Vagina (tissue), 2 donors: ENCODE measurements around the gene KRTAP12-3. TPM values are rescaled to one million over a fixed set of nuclear protein-coding genes. Genes with fewer than 3 reads are reported as not detected.

Source experiments
- DNase-seq, 2 donors: peaks; one replicate each; pipeline ENCODE4 v3.0.0-alpha.2; 2017; ENCODE audit errors: extremely low spot score in 2 of 2
- H3K27ac ChIP-seq: fragments of 200-600 bp; sonication (generic); one replicate; pipeline ENCODE4 v1.5.1; 2019
- H3K27me3 ChIP-seq: fragments of 200-600 bp; sonication (generic); one replicate; pipeline ENCODE4 v1.5.1; 2019
- H3K36me3 ChIP-seq, 2 donors: fragments of 200-600 bp; sonication (generic); one replicate each; pipeline ENCODE4 v1.5.1; 2017 to 2019
- H3K4me1 ChIP-seq: fragments of 200-600 bp; sonication (generic); one replicate; pipeline ENCODE4 v1.5.1; 2019
- H3K4me3 ChIP-seq, 2 donors: fragments of 200-600 bp; sonication (generic); 1 replicate in 1 of 2; 2 replicates in 1 of 2; pipeline ENCODE4 v1.5.1; 2016 to 2019
- H3K9me3 ChIP-seq: fragments of 200-600 bp; sonication (generic); one replicate; pipeline ENCODE4 v1.5.1; 2019
- CTCF ChIP-seq, 3 experiments: fragments of 450-650 bp in 2 of 3; fragments of 200-600 bp in 1 of 3; sonication (generic) in 1 of 3; IDR thresholded peaks; one replicate each; pipeline ENCODE4 v1.5.1; 2017 to 2019; ENCODE audit warnings: antibody characterized with exemption in 3 of 3, mild to moderate bottlenecking in 2 of 3, moderate library complexity in 2 of 3
- POLR2A ChIP-seq, 2 donors: fragments of 450-650 bp; IDR thresholded peaks; one replicate each; pipeline ENCODE4 v1.6.1; 2017; ENCODE audit warnings: antibody characterized with exemption in 2 of 2, mild to moderate bottlenecking in 2 of 2, moderate library complexity in 2 of 2
- POLR2AphosphoS5 ChIP-seq, 2 donors: sonication (generic); formaldehyde crosslinking; IDR thresholded peaks; one replicate each; pipeline ENCODE4 v1.9.0; 2017; ENCODE audit warnings: antibody characterized with exemption in 2 of 2, mild to moderate bottlenecking in 2 of 2, low read depth in 1 of 2; ENCODE audit not compliant: insufficient read depth in 1 of 2
- intact Hi-C: fragments of 100-400 bp; cut with DNase I; formaldehyde crosslinking; loops from one replicate; pipeline ENCODE4 v1.15.1; 2023
- total RNA-seq: library from RNA; depleted of rRNA; stranded (reverse); fragments of >200 nt; gene quantifications from one replicate; pipeline ENCODE4 v1.2.3, GENCODE V29; 2016

The KRTAP12-3 gene
- total RNA-seq, 1 donor from 2014 or later: not detected

DNA sequence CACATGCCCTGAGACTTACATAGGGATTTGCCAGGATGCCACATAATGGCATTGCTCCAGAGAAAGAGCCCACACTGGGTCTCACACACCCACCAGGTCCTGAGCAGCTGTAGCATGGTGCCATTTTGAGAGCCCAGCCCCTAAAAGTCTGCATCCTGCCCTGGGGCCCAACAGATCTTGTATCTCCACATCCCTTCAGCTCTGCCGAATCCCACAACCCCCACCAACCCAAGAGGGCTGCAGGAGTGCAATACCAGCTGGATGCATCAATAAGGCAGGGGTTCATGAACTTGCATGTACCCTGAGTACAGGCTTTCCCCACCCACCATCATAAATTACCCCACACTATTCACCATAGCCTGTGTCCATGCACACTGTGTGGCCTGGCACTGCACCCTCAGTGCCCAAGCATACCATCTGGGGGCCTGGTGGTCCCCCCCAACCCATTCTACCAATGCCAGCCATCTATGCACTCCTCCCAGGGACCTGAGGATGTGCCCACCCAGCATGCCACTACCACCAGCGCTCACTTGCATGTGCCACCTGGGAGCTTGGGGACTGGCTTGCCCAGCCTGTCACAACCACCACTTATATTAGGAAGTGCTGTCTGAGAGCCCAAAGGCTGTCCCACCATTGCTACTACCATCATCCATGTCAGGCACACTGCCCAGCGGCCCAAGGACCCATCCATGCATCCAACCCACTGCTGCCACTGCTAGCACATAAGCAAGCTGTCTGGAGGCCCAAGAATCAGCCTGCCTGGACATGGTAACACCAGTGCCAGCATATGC lies 13.1 kb downstream of the KRTAP12-3 start:
- H3K27me3 ChIP-seq: no peaks in the 10 kb centered on the region
- H3K4me3 ChIP-seq: no peak overlapping the region
- no peak overlapping the region for H3K27ac ChIP-seq
- TF ChIP-seq POLR2A (IDR thresholded peaks at IDR 0.05) (no peak), POLR2AphosphoS5 (IDR thresholded peaks at IDR 0.05; ENCODE audit: insufficient read depth in 1 of 2, low read depth in 1 of 2) (no peak), CTCF (IDR thresholded peaks at IDR 0.05) (no peak)
- intact Hi-C loops: no loop called here
- H3K36me3 ChIP-seq: no peaks in the 10 kb centered on the region
- H3K4me1 ChIP-seq: no peaks in the 10 kb centered on the region
- no peak for DNase-seq
- no peaks in the 10 kb centered on the region for H3K9me3 ChIP-seq

DNA sequence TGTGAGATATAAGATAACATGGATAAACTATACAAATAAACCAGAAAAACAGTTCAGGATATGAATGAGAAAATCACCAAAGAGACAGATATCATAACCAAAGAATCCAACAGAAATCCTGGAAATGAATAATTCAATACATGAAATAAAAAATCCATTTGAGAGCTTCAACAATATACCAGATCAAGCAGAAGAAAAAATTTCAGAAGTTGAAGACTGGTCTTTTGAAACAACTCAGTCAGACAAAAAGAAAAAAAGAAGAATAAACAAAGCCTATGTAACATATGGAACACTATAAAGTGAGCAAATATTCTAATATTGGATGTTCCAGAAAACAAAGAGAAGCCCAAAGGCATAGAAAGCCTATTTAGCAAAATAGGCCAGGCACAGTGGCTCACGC lies 14.2 kb downstream of the KRTAP12-3 start:
- no peaks in the 10 kb centered on the region for H3K36me3 ChIP-seq
- H3K27me3 ChIP-seq: no peaks in the 10 kb centered on the region
- no peak overlapping the region for H3K4me3 ChIP-seq
- no peak for DNase-seq
- no peak overlapping the region for H3K27ac ChIP-seq
- H3K4me1 ChIP-seq: no peaks in the 10 kb centered on the region
- H3K9me3 ChIP-seq: no peaks in the 10 kb centered on the region
- TF ChIP-seq POLR2AphosphoS5 (IDR thresholded peaks at IDR 0.05; ENCODE audit: insufficient read depth in 1 of 2, low read depth in 1 of 2): no peak
- no peak for TF ChIP-seq CTCF (IDR thresholded peaks at IDR 0.05)
- no peak for TF ChIP-seq POLR2A (IDR thresholded peaks at IDR 0.05)
- intact Hi-C loops: no loop called here

GRCh38 chr21:44677881-44678280 lies 20.1 kb downstream of the KRTAP12-3 start:
- no peaks in the 10 kb centered on the region for H3K27me3 ChIP-seq
- no peaks in the 10 kb centered on the region for H3K9me3 ChIP-seq
- TF ChIP-seq POLR2AphosphoS5 (IDR thresholded peaks at IDR 0.05; ENCODE audit: insufficient read depth in 1 of 2, low read depth in 1 of 2): no peak
- no peak for TF ChIP-seq POLR2A (IDR thresholded peaks at IDR 0.05)
- no peak for TF ChIP-seq CTCF (IDR thresholded peaks at IDR 0.05)
- no peaks in the 10 kb centered on the region for H3K4me1 ChIP-seq
- DNase-seq: peak in 1 of 2 donors; percentile 60
- H3K4me3 ChIP-seq: no peak overlapping the region
- H3K36me3 ChIP-seq: no peaks in the 10 kb centered on the region
- H3K27ac ChIP-seq: no peak overlapping the region
- intact Hi-C loops: no loop called here

- intact Hi-C loops: no loop called here
- Histone ChIP-seq H3K4me3 (no peak overlapping the region), H3K9me3 (no peaks in the 10 kb centered on the region), H3K27ac (no peak overlapping the region), H3K27me3 (no peaks in the 10 kb centered on the region), H3K4me1 (no peaks in the 10 kb centered on the region), H3K36me3 (no peaks in the 10 kb centered on the region)
- TF ChIP-seq POLR2A (IDR thresholded peaks at IDR 0.05) (no peak), CTCF (IDR thresholded peaks at IDR 0.05) (no peak), POLR2AphosphoS5 (IDR thresholded peaks at IDR 0.05; ENCODE audit: insufficient read depth in 1 of 2, low read depth in 1 of 2) (no peak)
- peak in 1 of 2 donors; percentile 32 for DNase-seq
Observed at GRCh38 chr21:44681152-44681551, 23.4 kb downstream of the KRTAP12-3 start.

DNA sequence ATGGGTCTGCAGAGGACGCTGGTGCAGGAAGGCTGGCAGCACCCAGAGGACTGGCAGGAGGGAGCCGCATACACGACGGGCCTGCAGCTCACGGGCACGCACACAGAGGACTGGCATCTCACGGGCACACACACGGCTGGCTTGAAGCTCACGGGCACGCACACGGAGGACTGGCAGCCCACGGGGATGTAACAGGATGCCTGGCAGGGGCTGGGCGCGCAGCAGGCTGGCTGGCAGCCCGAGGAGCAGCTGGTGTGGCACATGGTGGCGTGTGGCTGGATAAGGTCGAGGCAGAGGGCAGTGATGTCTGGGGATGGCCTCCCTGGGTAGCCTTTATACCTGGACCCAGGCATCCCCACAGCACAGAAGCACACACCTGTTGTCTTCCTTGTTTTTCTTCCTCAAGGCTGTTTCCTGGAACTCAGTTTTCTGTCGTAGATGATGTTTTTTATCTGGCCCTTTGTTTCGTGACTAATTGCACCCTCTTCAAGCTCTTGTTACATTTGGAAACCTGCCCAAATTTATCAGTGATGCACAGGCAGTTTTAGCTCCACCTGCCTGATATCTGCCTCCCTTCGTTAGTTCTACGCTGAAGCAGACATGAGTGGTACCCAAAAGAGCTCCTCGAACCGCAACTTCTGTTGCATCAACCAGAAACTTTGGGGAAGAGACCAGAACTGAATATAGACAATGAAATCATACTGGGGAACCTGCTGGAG lies 24.3 kb downstream of the KRTAP12-3 start, which contains the start of gene KRTAP12-1:
Gene KRTAP12-1, minus strand, starts transcription at position 303 of the 719 bp plus-strand sequence. Its CDS starts 40 bp downstream, at position 263.
- Histone ChIP-seq H3K9me3 (no peaks in the 10 kb centered on the region), H3K27me3 (no peaks in the 10 kb centered on the region), H3K4me3 (no peak within 1 kb of the TSS), H3K36me3 (no peaks in the 10 kb centered on the region), H3K27ac (no peak within 1 kb of the TSS), H3K4me1 (no peaks in the 10 kb centered on the region)
- DNase-seq: peak; percentile 37 to 87
- intact Hi-C loops: no loop called here
- no peak for TF ChIP-seq CTCF (IDR thresholded peaks at IDR 0.05)
- TF ChIP-seq POLR2A (IDR thresholded peaks at IDR 0.05): no peak
- no peak for TF ChIP-seq POLR2AphosphoS5 (IDR thresholded peaks at IDR 0.05; ENCODE audit: insufficient read depth in 1 of 2, low read depth in 1 of 2)
